ENCODE measurements around the gene SPAG5. TPM values are rescaled to one million over a fixed set of nuclear protein-coding genes. Genes with fewer than 3 reads are reported as not detected.
A peak's percentile ranks its signal among the peaks of the same experiment; 100 is the strongest.
"Not testable (repeated sequence)": the region's sequence is repeated elsewhere in the genome, so short reads cannot be mapped to it uniquely, and the experiment has no call there.

The SPAG5 gene
- total RNA-seq, 1 experiment from 2014 or later: 58.1 TPM

DNA sequence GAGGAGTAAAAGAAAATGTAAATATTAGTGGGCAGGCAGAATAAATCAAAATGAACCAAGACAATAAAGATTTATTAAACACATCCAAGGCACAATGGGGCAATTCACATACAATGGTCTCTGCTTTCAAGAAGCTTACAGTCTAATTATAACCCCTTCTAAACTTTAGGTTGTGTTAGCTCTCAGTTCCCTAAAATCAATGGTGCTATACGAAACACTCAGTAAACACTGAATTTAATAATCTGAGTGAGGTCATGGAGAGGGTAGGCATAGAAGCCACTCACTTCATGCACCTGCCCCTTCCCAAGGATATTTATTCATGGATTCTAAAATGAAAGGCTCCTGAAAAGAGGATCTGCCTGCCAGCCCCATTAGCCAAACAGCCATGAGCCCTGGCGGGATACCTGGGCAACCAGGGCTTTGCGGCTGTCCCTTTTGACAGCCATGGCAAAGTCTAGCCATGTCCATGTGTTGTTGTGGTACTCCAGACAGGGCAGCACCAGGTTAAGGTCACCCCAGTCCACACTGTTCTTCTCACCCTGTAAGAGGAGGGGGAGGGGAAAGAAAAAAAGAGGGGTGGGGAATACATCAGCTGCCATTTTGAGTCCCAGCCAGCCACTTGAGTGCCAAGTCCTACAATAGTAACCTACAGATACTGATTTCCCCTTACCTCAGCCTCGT lies 16.6 kb upstream of the SPAG5 start:
- no peak for DNase-seq
- Histone ChIP-seq H2AFZ (ENCODE audit: low read length) (no peak overlapping the region), H3K79me2 (ENCODE audit: low read length) (no peaks in the 10 kb centered on the region), H3K27ac (ENCODE audit: low read length) (no peak overlapping the region), H3K9me3 (ENCODE audit: low read length) (no peaks in the 10 kb centered on the region), H4K20me1 (ENCODE audit: insufficient read depth, low read depth, low read length) (0 out of 2 replicates have a peak, but pooled peaks cover 5% of the 10 kb centered on the region), H3K4me2 (ENCODE audit: low read depth, low read length, poor library complexity, severe bottlenecking) (no peak overlapping the region), H3K4me3 (ENCODE audit: low read length) (no peak overlapping the region), H3K9ac (ENCODE audit: low read length) (no peak overlapping the region), H3K9me2 (replicated peaks; ENCODE audit: insufficient read depth, low read length) (no peaks in the 10 kb centered on the region), H3K27me3 (ENCODE audit: low read length) (no peaks in the 10 kb centered on the region), H3K36me3 (ENCODE audit: insufficient read depth, low read length) (peaks cover 62% of the 10 kb centered on the region), H3K4me1 (ENCODE audit: low read length) (no peaks in the 10 kb centered on the region; the same call in 1 of the 2 replicates)

DNA sequence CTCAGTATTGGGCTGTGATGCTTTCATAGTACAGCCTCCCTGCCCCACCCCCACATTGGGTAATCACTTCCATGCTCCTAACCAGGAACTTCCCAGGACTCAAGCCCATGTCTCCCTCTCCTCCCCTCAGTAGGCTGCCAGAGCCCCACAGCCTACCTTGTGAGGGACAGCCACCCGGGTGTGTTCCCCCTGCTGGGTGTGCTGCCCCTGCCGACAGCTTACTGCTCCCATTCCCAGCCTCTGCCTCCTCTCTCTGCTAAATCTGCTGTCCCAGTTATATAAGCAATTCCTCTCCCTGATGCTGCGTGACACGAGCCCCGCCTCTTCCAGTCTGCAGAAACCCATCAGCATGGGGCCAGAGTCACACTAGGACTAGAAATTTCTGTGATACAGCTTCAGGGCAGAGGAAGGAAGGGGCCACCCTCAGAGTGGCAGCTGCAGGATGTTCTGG lies 15.1 kb upstream of the SPAG5 start, which contains the start of gene RSKR:
Gene RSKR, minus strand, starts transcription at position 255 of the 451 bp plus-strand sequence. Its CDS starts 24 bp downstream, at position 231.
- no peak for DNase-seq
- H2AFZ ChIP-seq (ENCODE audit: low read length): no peak within 1 kb of the TSS
- no peak within 1 kb of the TSS for H3K27ac ChIP-seq (ENCODE audit: low read length)
- no peak within 1 kb of the TSS for H3K4me3 ChIP-seq (ENCODE audit: low read length)
- no peak within 1 kb of the TSS for H3K4me2 ChIP-seq (ENCODE audit: low read depth, low read length, poor library complexity, severe bottlenecking)
- H3K79me2 ChIP-seq (ENCODE audit: low read length): no peaks in the 10 kb centered on the region
- no peaks in the 10 kb centered on the region for H3K9me3 ChIP-seq (ENCODE audit: low read length)
- 0 out of 2 replicates have a peak, but pooled peaks cover 5% of the 10 kb centered on the region for H4K20me1 ChIP-seq (ENCODE audit: insufficient read depth, low read depth, low read length)
- H3K9me2 ChIP-seq (replicated peaks; ENCODE audit: insufficient read depth, low read length): no peaks in the 10 kb centered on the region
- no peaks in the 10 kb centered on the region; the same call in 1 of the 2 replicates for H3K4me1 ChIP-seq (ENCODE audit: low read length)
- H3K27me3 ChIP-seq (ENCODE audit: low read length): no peaks in the 10 kb centered on the region
- H3K36me3 ChIP-seq (ENCODE audit: insufficient read depth, low read length): peaks cover 53% of the 10 kb centered on the region
- H3K9ac ChIP-seq (ENCODE audit: low read length): no peak within 1 kb of the TSS

DNA sequence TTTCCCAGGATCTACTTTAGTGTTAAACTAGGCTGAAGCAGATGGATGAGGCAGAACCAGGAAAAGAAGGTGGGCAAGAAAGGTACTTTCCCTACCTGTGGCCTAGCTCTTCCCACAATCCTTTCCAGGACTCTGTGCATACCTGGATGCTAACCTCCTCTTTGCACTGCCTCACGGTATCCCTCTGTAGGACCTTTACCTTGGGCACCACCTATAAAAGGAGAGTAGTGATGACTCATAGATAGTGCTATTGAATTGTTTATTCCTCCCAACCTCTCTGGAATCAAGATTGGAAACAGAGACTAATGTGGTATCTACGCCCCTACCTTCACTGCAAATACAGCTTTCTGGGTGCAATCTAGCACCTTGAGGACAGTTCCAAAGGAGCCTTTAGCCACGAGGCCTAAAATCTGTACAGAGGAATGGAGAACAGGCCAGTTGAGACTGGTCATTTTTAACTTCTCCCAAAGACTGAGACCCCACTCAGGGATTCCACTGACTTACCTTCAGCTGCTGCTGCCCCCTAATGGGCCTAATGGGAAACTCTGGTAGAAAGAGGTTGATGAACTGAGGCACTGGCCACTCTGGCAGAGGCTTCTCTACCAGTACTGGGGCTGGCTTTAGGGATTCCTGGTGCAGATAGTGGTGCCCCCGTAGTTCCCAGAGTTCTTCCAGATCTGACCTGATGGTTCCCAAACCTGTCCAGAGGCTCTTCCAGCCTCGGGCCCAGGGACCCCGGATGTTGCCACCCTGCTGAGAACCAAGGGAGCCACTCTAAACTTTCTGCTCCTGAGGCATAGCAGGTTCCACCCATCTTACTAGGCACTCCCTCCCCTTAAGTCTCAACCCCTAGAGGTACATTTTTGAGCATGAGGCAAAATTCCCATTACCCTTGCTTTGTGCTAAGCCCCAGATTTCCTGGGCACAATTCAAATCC lies 14.4 kb upstream of the SPAG5 start:
- no peaks in the 10 kb centered on the region for H3K9me2 ChIP-seq (replicated peaks; ENCODE audit: insufficient read depth, low read length)
- no peak overlapping the region for H3K27ac ChIP-seq (ENCODE audit: low read length)
- peak; percentile 77 for DNase-seq
- no peak overlapping the region for H2AFZ ChIP-seq (ENCODE audit: low read length)
- no peaks in the 10 kb centered on the region for H3K79me2 ChIP-seq (ENCODE audit: low read length)
- H3K4me2 ChIP-seq (ENCODE audit: low read depth, low read length, poor library complexity, severe bottlenecking): no peak overlapping the region
- H3K36me3 ChIP-seq (ENCODE audit: insufficient read depth, low read length): peaks cover 50% of the 10 kb centered on the region
- no peaks in the 10 kb centered on the region for H3K9me3 ChIP-seq (ENCODE audit: low read length)
- 0 out of 2 replicates have a peak, but pooled peaks cover 5% of the 10 kb centered on the region for H4K20me1 ChIP-seq (ENCODE audit: insufficient read depth, low read depth, low read length)
- H3K4me3 ChIP-seq (ENCODE audit: low read length): no peak overlapping the region
- H3K4me1 ChIP-seq (ENCODE audit: low read length): no peaks in the 10 kb centered on the region; the same call in 1 of the 2 replicates
- H3K27me3 ChIP-seq (ENCODE audit: low read length): no peaks in the 10 kb centered on the region
- no peak overlapping the region for H3K9ac ChIP-seq (ENCODE audit: low read length)

DNA sequence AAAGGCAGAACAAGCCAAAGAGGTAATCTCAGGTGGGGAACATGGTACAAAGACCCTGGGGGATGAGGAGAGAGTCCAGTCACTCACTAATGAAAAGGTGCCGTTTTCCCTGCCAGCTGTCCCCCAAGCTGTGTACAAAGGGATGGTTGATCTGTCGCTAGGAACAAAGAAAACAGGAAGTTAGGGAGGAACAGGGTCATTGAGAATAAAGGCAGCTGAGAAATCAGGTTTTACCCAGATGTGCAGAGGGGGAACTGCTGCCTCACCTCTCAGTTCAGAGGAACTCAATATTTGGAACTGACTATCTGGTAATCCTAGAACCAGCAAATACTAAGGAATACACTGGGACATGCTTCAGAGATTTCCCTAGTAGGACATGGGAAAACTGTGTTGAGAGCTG lies 13.7 kb upstream of the SPAG5 start:
- H3K4me2 ChIP-seq (ENCODE audit: low read depth, low read length, poor library complexity, severe bottlenecking): no peak overlapping the region
- no peak overlapping the region for H3K4me3 ChIP-seq (ENCODE audit: low read length)
- no peaks in the 10 kb centered on the region; the same call in 1 of the 2 replicates for H3K4me1 ChIP-seq (ENCODE audit: low read length)
- no peaks in the 10 kb centered on the region for H3K79me2 ChIP-seq (ENCODE audit: low read length)
- H3K9me3 ChIP-seq (ENCODE audit: low read length): no peaks in the 10 kb centered on the region
- H3K27ac ChIP-seq (ENCODE audit: low read length): no peak overlapping the region
- DNase-seq: no peak
- H3K9me2 ChIP-seq (replicated peaks; ENCODE audit: insufficient read depth, low read length): no peaks in the 10 kb centered on the region
- H2AFZ ChIP-seq (ENCODE audit: low read length): no peak overlapping the region
- H4K20me1 ChIP-seq (ENCODE audit: insufficient read depth, low read depth, low read length): 0 out of 2 replicates have a peak, but pooled peaks cover 5% of the 10 kb centered on the region
- peaks cover 54% of the 10 kb centered on the region for H3K36me3 ChIP-seq (ENCODE audit: insufficient read depth, low read length)
- H3K27me3 ChIP-seq (ENCODE audit: low read length): no peaks in the 10 kb centered on the region
- no peak overlapping the region for H3K9ac ChIP-seq (ENCODE audit: low read length)

DNA sequence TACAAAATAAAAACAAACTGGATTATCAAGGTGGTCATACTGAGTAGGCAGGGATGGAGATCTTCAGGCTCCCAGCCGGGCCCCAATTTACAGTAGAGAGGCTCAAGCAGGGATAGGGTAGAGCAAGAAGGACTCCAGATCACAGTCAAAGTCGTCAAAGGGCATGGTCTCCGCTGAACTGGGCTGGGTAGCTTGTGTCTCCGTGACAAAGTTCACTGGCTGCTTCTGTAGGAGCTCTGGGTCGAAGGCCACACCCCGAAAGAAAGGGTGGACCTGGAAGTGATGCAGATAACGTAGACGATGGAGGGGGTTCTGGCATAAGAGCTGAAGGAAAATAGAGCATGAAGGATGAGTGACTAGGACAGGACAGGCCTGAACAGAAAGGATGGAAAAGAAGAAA lies 11.6 kb upstream of the SPAG5 start:
- Histone ChIP-seq H3K36me3 (ENCODE audit: insufficient read depth, low read length) (peaks cover 38% of the 10 kb centered on the region), H3K4me3 (ENCODE audit: low read length) (no peak overlapping the region), H3K4me2 (ENCODE audit: low read depth, low read length, poor library complexity, severe bottlenecking) (no peak overlapping the region), H3K9me2 (replicated peaks; ENCODE audit: insufficient read depth, low read length) (no peaks in the 10 kb centered on the region), H3K9ac (ENCODE audit: low read length) (no peak overlapping the region), H3K27ac (ENCODE audit: low read length) (no peak overlapping the region), H2AFZ (ENCODE audit: low read length) (no peak overlapping the region), H3K27me3 (ENCODE audit: low read length) (no peaks in the 10 kb centered on the region), H4K20me1 (ENCODE audit: insufficient read depth, low read depth, low read length) (0 out of 2 replicates have a peak, but pooled peaks cover 5% of the 10 kb centered on the region), H3K4me1 (ENCODE audit: low read length) (no peaks in the 10 kb centered on the region; the same call in 1 of the 2 replicates), H3K79me2 (ENCODE audit: low read length) (no peaks in the 10 kb centered on the region), H3K9me3 (ENCODE audit: low read length) (no peaks in the 10 kb centered on the region)
- no peak for DNase-seq

DNA sequence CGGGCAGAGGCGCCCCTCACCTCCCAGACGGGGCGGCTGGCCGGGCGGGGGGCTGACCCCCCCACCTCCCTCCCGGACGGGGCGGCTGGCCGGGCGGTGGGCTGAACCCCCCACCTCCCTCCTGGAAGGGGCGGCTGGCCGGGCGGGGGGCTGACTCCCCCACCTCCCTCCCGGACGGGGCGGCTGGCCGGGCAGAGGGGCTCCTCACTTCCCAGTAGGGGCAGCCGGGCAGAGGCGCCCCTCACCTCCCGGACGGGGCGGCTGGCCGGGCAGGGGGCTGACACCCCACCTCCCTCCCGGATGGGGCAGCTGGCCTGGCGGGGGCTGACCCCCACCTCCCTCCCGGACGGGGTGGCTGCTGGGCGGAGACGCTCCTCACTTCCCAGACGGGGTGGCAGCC lies 5.2 kb upstream of the SPAG5 start:
- H3K27me3 ChIP-seq (ENCODE audit: low read length); H3K4me2 ChIP-seq (ENCODE audit: low read depth, low read length, poor library complexity, severe bottlenecking); H3K27ac ChIP-seq (ENCODE audit: low read length); H3K9ac ChIP-seq (ENCODE audit: low read length); H3K9me2 ChIP-seq (replicated peaks; ENCODE audit: insufficient read depth, low read length); H3K79me2 ChIP-seq (ENCODE audit: low read length); H4K20me1 ChIP-seq (ENCODE audit: insufficient read depth, low read depth, low read length); H3K9me3 ChIP-seq (ENCODE audit: low read length); H2AFZ ChIP-seq (ENCODE audit: low read length); DNase-seq; H3K4me3 ChIP-seq (ENCODE audit: low read length): not testable (repeated sequence)
- peaks cover 28% of the 10 kb centered on the region for H3K4me1 ChIP-seq (ENCODE audit: low read length)
- peaks cover 13% of the 10 kb centered on the region for H3K36me3 ChIP-seq (ENCODE audit: insufficient read depth, low read length)

DNA sequence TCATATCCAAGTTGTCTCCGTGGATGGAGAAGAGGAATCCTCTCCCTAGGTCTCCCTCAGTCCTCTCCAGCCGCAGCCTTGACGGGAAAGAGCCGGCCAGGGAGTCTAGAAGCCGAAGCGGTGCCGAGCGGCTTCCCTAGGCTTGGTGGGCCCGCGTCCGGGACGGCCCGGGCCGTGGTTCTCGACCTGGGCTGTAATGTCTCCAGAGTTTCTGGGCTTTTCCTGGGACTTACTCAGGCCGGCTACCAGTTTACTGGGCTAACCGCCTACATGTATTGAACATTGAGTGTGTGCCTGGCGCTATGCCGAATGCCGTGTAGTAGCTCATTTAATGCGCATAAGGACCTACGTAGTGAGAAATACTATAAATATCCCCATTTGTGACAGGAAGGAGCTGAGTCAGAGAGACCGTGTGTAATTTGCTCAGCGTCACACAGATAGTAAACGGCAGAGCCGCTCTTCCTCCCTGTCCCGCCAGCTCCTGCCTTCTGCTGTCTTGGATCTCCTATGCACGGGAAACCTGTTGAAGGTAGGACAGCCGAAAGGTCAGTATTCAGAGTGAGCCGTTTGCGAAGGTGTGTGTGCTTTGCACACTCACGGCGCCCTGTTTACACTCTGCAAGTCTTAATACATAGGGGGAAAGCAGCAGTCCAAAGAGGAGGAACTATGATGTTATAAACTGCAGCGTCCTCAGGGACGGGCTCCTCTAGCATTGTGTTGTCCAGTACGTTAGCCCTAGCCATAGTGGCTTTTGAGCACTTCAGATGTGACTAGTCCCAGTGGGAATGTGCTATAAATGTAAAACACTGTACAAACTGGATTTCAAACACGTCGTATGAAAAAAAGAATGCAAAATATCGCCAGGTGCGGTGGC lies 723 bp upstream of the SPAG5 start:
- H4K20me1 ChIP-seq (ENCODE audit: insufficient read depth, low read depth, low read length): no peaks in the 10 kb centered on the region
- H3K79me2 ChIP-seq (ENCODE audit: low read length): peaks cover 24% of the 10 kb centered on the region
- H3K9me3 ChIP-seq (ENCODE audit: low read length): no peaks in the 10 kb centered on the region
- peak; percentile 90 for DNase-seq
- peaks cover 39% of the 10 kb centered on the region for H3K4me1 ChIP-seq (ENCODE audit: low read length)
- peak overlapping the region; percentile 13; the same call in 1 of the 2 replicates for H2AFZ ChIP-seq (ENCODE audit: low read length)
- H3K4me2 ChIP-seq (ENCODE audit: low read depth, low read length, poor library complexity, severe bottlenecking): peak overlapping the region; percentile 99
- peak overlapping the region; percentile 87 for H3K27ac ChIP-seq (ENCODE audit: low read length)
- H3K36me3 ChIP-seq (ENCODE audit: insufficient read depth, low read length): no peaks in the 10 kb centered on the region; the same call in 1 of the 2 replicates
- peak overlapping the region; percentile 90 for H3K9ac ChIP-seq (ENCODE audit: low read length)
- peak overlapping the region; percentile 88 for H3K4me3 ChIP-seq (ENCODE audit: low read length)
- no peaks in the 10 kb centered on the region for H3K27me3 ChIP-seq (ENCODE audit: low read length)
- no peaks in the 10 kb centered on the region for H3K9me2 ChIP-seq (replicated peaks; ENCODE audit: insufficient read depth, low read length)
